GM18519 (cell line): ENCODE results near the gene PPP1R12C.
"Not testable (repeated sequence)": the region's sequence is repeated elsewhere in the genome, so short reads cannot be mapped to it uniquely, and the experiment has no call there.

Source experiments
- ATAC-seq: cut with Tn5 transposase; IDR thresholded peaks from one replicate; pipeline ENCODE4 v1.9.1; 2021; ENCODE audit warnings: mild to moderate bottlenecking, moderate library complexity; ENCODE audit not compliant: unreplicated experiment, low FRiP score

PPP1R12C gene

GRCh38 chr19:55116859-55117662 lies at the start of gene PPP1R12C:
Gene PPP1R12C, minus strand, starts transcription at chr19:55117637. Its CDS starts 94 bp downstream, at chr19:55117543.
- ATAC-seq, result peak; percentile 6

GRCh38 chr19:55166530-55167268 lies 49.3 kb upstream of the PPP1R12C start, which contains the start of gene DNAAF3:
Gene DNAAF3, minus strand, starts transcription at chr19:55166613. Its CDS starts 200 bp downstream, at chr19:55166413.
- ATAC-seq, result peak; percentile 39

GRCh38 chr19:55165952-55166529 lies 48.6 kb upstream of the PPP1R12C start:
- no peak for ATAC-seq

- ATAC-seq, result no peak
Measured at GRCh38 chr19:55161571-55162322, 44.3 kb upstream of the PPP1R12C start.

- ATAC-seq, result no peak
Measured at GRCh38 chr19:55160986-55161365, 43.5 kb upstream of the PPP1R12C start.

GRCh38 chr19:55160128-55160985 lies 42.9 kb upstream of the PPP1R12C start:
- peak; percentile 62 for ATAC-seq

- no peak for ATAC-seq
Measured at GRCh38 chr19:55158848-55159749, 41.7 kb upstream of the PPP1R12C start.

GRCh38 chr19:55158423-55158822 lies 41.0 kb upstream of the PPP1R12C start:
- ATAC-seq, result no peak

- no peak for ATAC-seq
Measured at GRCh38 chr19:55157064-55157908, 39.8 kb upstream of the PPP1R12C start, which contains the start of gene TNNI3. Gene TNNI3, minus strand, starts transcription at chr19:55157732. Its CDS starts 143 bp downstream, at chr19:55157589.

GRCh38 chr19:55156202-55157063 lies 39.0 kb upstream of the PPP1R12C start:
- ATAC-seq, result no peak

- ATAC-seq, result not testable (repeated sequence)
Measured at GRCh38 chr19:55155784-55156183, 38.3 kb upstream of the PPP1R12C start.

GRCh38 chr19:55153652-55154264 lies 36.3 kb upstream of the PPP1R12C start:
- ATAC-seq, result no peak

- ATAC-seq, result no peak
Measured at GRCh38 chr19:55152017-55152416, 34.6 kb upstream of the PPP1R12C start.

- no peak for ATAC-seq
Measured at GRCh38 chr19:55149078-55150003, 31.9 kb upstream of the PPP1R12C start, which contains the start of gene TNNT1. Gene TNNT1, minus strand, starts transcription at chr19:55149206. Its CDS starts 2,049 bp downstream, at chr19:55147157.
